Stimulated activated CD8-positive, alpha-beta memory T cell treated with anti-CD3 and anti-CD28 coated beads, Interleukin-12 subunit alpha, Interleukin-12 subunit beta, amount 100 ng/mL, for 4 hours (primary cell): ENCODE measurements around the gene GADD45A.

Experiments used
- DNase-seq: peaks from one replicate; pipeline ENCODE4 v3.0.0-alpha.2; 2020; ENCODE audit warnings: low read depth

GADD45A gene

GRCh38 chr1:67668660-67669059, 16.3 kb upstream of the GADD45A start:
- no peak for DNase-seq

- DNase-seq, result no peak
Observed at GRCh38 chr1:67672260-67672803, 12.7 kb upstream of the GADD45A start.

- no peak for DNase-seq
Observed at GRCh38 chr1:67673468-67674201, 11.4 kb upstream of the GADD45A start.

- DNase-seq, result no peak
Observed at GRCh38 chr1:67674260-67675011, 10.6 kb upstream of the GADD45A start.

- DNase-seq, result no peak
Observed at GRCh38 chr1:67675800-67676199, 9.2 kb upstream of the GADD45A start.

GRCh38 chr1:67676287-67676686, 8.7 kb upstream of the GADD45A start:
- DNase-seq, result no peak

- no peak for DNase-seq
Observed at GRCh38 chr1:67676946-67677345, 8.1 kb upstream of the GADD45A start.

- DNase-seq, result no peak
Observed at GRCh38 chr1:67677408-67677807, 7.6 kb upstream of the GADD45A start.

- no peak for DNase-seq
Observed at GRCh38 chr1:67677930-67678329, 7.1 kb upstream of the GADD45A start.

- DNase-seq, result no peak
Observed at GRCh38 chr1:67679691-67680090, 5.3 kb upstream of the GADD45A start.

- DNase-seq, result no peak
Observed at GRCh38 chr1:67680486-67680885, 4.5 kb upstream of the GADD45A start.

- DNase-seq, result no peak
Observed at GRCh38 chr1:67682659-67683197, 2.3 kb upstream of the GADD45A start.

GRCh38 chr1:67683316-67683715, 1.7 kb upstream of the GADD45A start:
- no peak for DNase-seq

- DNase-seq, result peak; percentile 36
Observed at GRCh38 chr1:67683766-67684525, 1.1 kb upstream of the GADD45A start.

- no peak for DNase-seq
Observed at GRCh38 chr1:67684526-67685066, 405 bp upstream of the GADD45A start.

- peak; percentile 58 for DNase-seq
Observed at GRCh38 chr1:67685558-67686266, 711 bp downstream of the GADD45A start.

GRCh38 chr1:67686267-67687197, 1.5 kb downstream of the GADD45A start:
- no peak for DNase-seq

- DNase-seq, result no peak
Observed at GRCh38 chr1:67687198-67687545, 2.2 kb downstream of the GADD45A start.

- DNase-seq, result no peak
Observed at GRCh38 chr1:67687649-67688048, 2.6 kb downstream of the GADD45A start.

GRCh38 chr1:67688526-67689219, 3.7 kb downstream of the GADD45A start:
- no peak for DNase-seq
